Mesendoderm (in vitro differentiated cells): ENCODE measurements around the gene BUB1B.
"Not testable (repeated sequence)": the region's sequence is repeated elsewhere in the genome, so short reads cannot be mapped to it uniquely, and the experiment has no call there.

Experiments
- DNase-seq: peaks from one replicate; pipeline ENCODE4 v3.0.0; 2013
- H2AK5ac ChIP-seq: 2 replicates; pipeline ENCODE4 v1.6.1; 2013; ENCODE audit warnings: low read length, inconsistent platforms
- H2BK120ac ChIP-seq: 2 replicates; pipeline ENCODE4 v1.6.1; 2013; ENCODE audit warnings: low read depth, mild to moderate bottlenecking, low read length, moderate library complexity, mixed read lengths
- H2BK15ac ChIP-seq: replicated peaks from 2 replicates; pipeline ENCODE4 v1.6.1; 2013; ENCODE audit warnings: low read depth, mild to moderate bottlenecking, moderate library complexity
- H2BK5ac ChIP-seq: 2 replicates; pipeline ENCODE4 v1.6.1; 2013; ENCODE audit warnings: low read length, inconsistent platforms
- H3K18ac ChIP-seq: 2 replicates; pipeline ENCODE4 v1.6.1; 2013; ENCODE audit warnings: mild to moderate bottlenecking, low read length, mixed read lengths
- H3K23ac ChIP-seq: one replicate; pipeline ENCODE4 v1.6.1; 2013; ENCODE audit warnings: low read length
- H3K27ac ChIP-seq: 2 replicates; pipeline ENCODE4 v1.5.1; 2013; ENCODE audit warnings: low read depth, mild to moderate bottlenecking, inconsistent platforms, low read length, moderate library complexity
- H3K27me3 ChIP-seq: 2 replicates; pipeline ENCODE4 v1.6.1; 2013; ENCODE audit warnings: low read length, control low read depth, mild to moderate bottlenecking, inconsistent platforms; ENCODE audit not compliant: insufficient read depth, poor library complexity
- H3K36me3 ChIP-seq: 2 replicates; pipeline ENCODE4 v1.6.1; 2013; ENCODE audit warnings: low read length, inconsistent platforms; ENCODE audit not compliant: control insufficient read depth, insufficient read depth
- H3K4ac ChIP-seq: one replicate; pipeline ENCODE4 v1.6.1; 2013; ENCODE audit warnings: low read depth, mild to moderate bottlenecking, low read length, moderate library complexity
- H3K4me1 ChIP-seq: 2 replicates; pipeline ENCODE4 v1.6.1; 2013; ENCODE audit warnings: low read depth, low read length, inconsistent platforms; ENCODE audit not compliant: control insufficient read depth
- H3K4me2 ChIP-seq: 2 replicates; pipeline ENCODE4 v1.6.1; 2013; ENCODE audit warnings: low read length
- H3K4me3 ChIP-seq: 2 replicates; pipeline ENCODE4 v1.5.1; 2013; ENCODE audit warnings: mild to moderate bottlenecking, low read length
- H3K56ac ChIP-seq: one replicate; pipeline ENCODE4 v1.6.1; 2013; ENCODE audit warnings: low read length
- H3K79me1 ChIP-seq: 2 replicates; pipeline ENCODE4 v1.6.1; 2013; ENCODE audit warnings: low read length, inconsistent platforms
- H3K79me2 ChIP-seq: 2 replicates; pipeline ENCODE4 v1.6.1; 2013; ENCODE audit warnings: mild to moderate bottlenecking, low read length; ENCODE audit not compliant: control insufficient read depth, insufficient read depth
- H3K9ac ChIP-seq: 2 replicates; pipeline ENCODE4 v1.6.1; 2013; ENCODE audit warnings: low read length, inconsistent platforms
- H4K5ac ChIP-seq: one replicate; pipeline ENCODE4 v1.6.1; 2013; ENCODE audit warnings: low read length
- H4K8ac ChIP-seq: one replicate; pipeline ENCODE4 v1.6.1; 2013; ENCODE audit warnings: low read depth, mild to moderate bottlenecking, control low read depth, low read length, moderate library complexity
- WGBS: extraction: QIAGEN DNeasy Blood & Tissue Kit; methylation state at CpG from one replicate; pipeline ENCODE4 v1.1.7; 2013; ENCODE audit warnings: low lambda C conversion rate, missing lambda C conversion rate; ENCODE audit not compliant: insufficient coverage; ENCODE audit errors: extremely low coverage; 5-methylcytosine and 5-hydroxymethylcytosine counted together

BUB1B gene

GRCh38 chr15:40124807-40125285 is 36.0 kb upstream of the BUB1B start:
- not testable (repeated sequence) for H4K8ac ChIP-seq, H3K18ac ChIP-seq, H2BK5ac ChIP-seq, H3K4me3 ChIP-seq, H3K79me2 ChIP-seq, H2AK5ac ChIP-seq, H3K4me1 ChIP-seq, H3K27me3 ChIP-seq, H3K36me3 ChIP-seq, H3K4ac ChIP-seq, H3K27ac ChIP-seq, H3K79me1 ChIP-seq, H3K56ac ChIP-seq, H2BK120ac ChIP-seq, H4K5ac ChIP-seq, H3K23ac ChIP-seq, H3K4me2 ChIP-seq, H2BK15ac ChIP-seq, H3K9ac ChIP-seq
- DNase-seq: peak; percentile 60
- no CpG with 5 or more reads among the region's 5 CpGs for WGBS

GRCh38 chr15:40125950-40126349 is 34.9 kb upstream of the BUB1B start:
- Histone ChIP-seq H3K36me3 (no peaks in the 10 kb centered on the region), H3K79me1 (no peaks in the 10 kb centered on the region), H3K27me3 (no peaks in the 10 kb centered on the region), H3K56ac (no peak overlapping the region), H2BK5ac (no peak overlapping the region), H2BK15ac (no peak overlapping the region), H2BK120ac (no peak overlapping the region), H3K18ac (no peak overlapping the region), H3K79me2 (no peaks in the 10 kb centered on the region), H4K8ac (no peak overlapping the region), H3K4me1 (peaks cover 5% of the 10 kb centered on the region), H3K4me2 (no peak overlapping the region), H3K27ac (no peak overlapping the region), H3K9ac (no peak overlapping the region), H2AK5ac (no peak overlapping the region), H3K23ac (no peak overlapping the region), H3K4me3 (no peak overlapping the region), H4K5ac (no peak overlapping the region), H3K4ac (no peak overlapping the region)
- no CpG with 5 or more reads among the region's 7 CpGs for WGBS
- DNase-seq: no peak

- WGBS: no CpG with 5 or more reads among the region's 27 CpGs
- H3K4me2 ChIP-seq: no peak overlapping the region
- H3K56ac ChIP-seq: no peak overlapping the region
- no peaks in the 10 kb centered on the region for H3K79me2 ChIP-seq
- H3K36me3 ChIP-seq: no peaks in the 10 kb centered on the region
- H2AK5ac ChIP-seq: no peak overlapping the region
- no peaks in the 10 kb centered on the region for H3K27me3 ChIP-seq
- no peak overlapping the region for H2BK15ac ChIP-seq
- peaks cover 5% of the 10 kb centered on the region for H3K4me1 ChIP-seq
- no peak overlapping the region for H4K8ac ChIP-seq
- H2BK120ac ChIP-seq: no peak overlapping the region
- no peaks in the 10 kb centered on the region for H3K79me1 ChIP-seq
- H2BK5ac ChIP-seq: no peak overlapping the region
- no peak for DNase-seq
- H3K9ac ChIP-seq: no peak overlapping the region
- no peak overlapping the region for H3K4ac ChIP-seq
- no peak overlapping the region for H4K5ac ChIP-seq
- no peak overlapping the region for H3K18ac ChIP-seq
- no peak overlapping the region for H3K27ac ChIP-seq
- no peak overlapping the region for H3K4me3 ChIP-seq
- no peak overlapping the region for H3K23ac ChIP-seq
Measured at GRCh38 chr15:40128766-40129660, 31.9 kb upstream of the BUB1B start.

GRCh38 chr15:40130118-40130517 is 30.8 kb upstream of the BUB1B start:
- no CpG with 5 or more reads among the region's 5 CpGs for WGBS
- H2BK5ac ChIP-seq: no peak overlapping the region
- H3K18ac ChIP-seq: no peak overlapping the region

GRCh38 chr15:40130799-40131502 is 29.9 kb upstream of the BUB1B start:
- Histone ChIP-seq H2BK5ac (no peak overlapping the region), H3K23ac (no peak overlapping the region), H3K18ac (no peak overlapping the region), H3K4me2 (no peak overlapping the region), H3K36me3 (no peaks in the 10 kb centered on the region), H3K4me3 (no peak overlapping the region), H4K8ac (no peak overlapping the region), H3K79me2 (no peaks in the 10 kb centered on the region), H3K9ac (no peak overlapping the region), H3K79me1 (no peaks in the 10 kb centered on the region), H3K27me3 (no peaks in the 10 kb centered on the region), H2BK15ac (no peak overlapping the region), H3K27ac (no peak overlapping the region), H3K4me1 (no peaks in the 10 kb centered on the region), H3K56ac (no peak overlapping the region), H2BK120ac (no peak overlapping the region), H4K5ac (no peak overlapping the region), H3K4ac (no peak overlapping the region), H2AK5ac (no peak overlapping the region)
- WGBS: 100% methylated on average over 2 of the region's 19 CpGs
- no peak for DNase-seq

More at GRCh38 chr15:40130118-40130517, 30.8 kb upstream of the BUB1B start:
- Histone ChIP-seq H3K9ac (no peak overlapping the region), H3K27me3 (no peaks in the 10 kb centered on the region), H3K23ac (no peak overlapping the region), H3K56ac (no peak overlapping the region), H3K36me3 (no peaks in the 10 kb centered on the region), H3K79me1 (no peaks in the 10 kb centered on the region), H4K5ac (no peak overlapping the region), H3K79me2 (no peaks in the 10 kb centered on the region), H3K4ac (no peak overlapping the region), H3K4me2 (no peak overlapping the region), H4K8ac (no peak overlapping the region), H2BK15ac (no peak overlapping the region), H2AK5ac (no peak overlapping the region), H2BK120ac (no peak overlapping the region), H3K27ac (no peak overlapping the region), H3K4me3 (no peak overlapping the region), H3K4me1 (peaks cover 5% of the 10 kb centered on the region)
- DNase-seq: no peak
